IMR-90 (cell line): ENCODE results near the gene TNK2. TPM values are rescaled to one million over a fixed set of nuclear protein-coding genes. Genes with fewer than 3 reads are reported as not detected.

Source experiments
- ATAC-seq: fragments of 200-7000 bp; cut with Tn5 transposase; 2 replicates; pipeline ENCODE4 v1.9.1; 2020; ENCODE audit warnings: low read depth, mild to moderate bottlenecking, moderate library complexity
- BruUV-seq: library from RNA; stranded (reverse); fragments of 400-500 nt; replicated peaks from 2 replicates; lab custom pipeline; 2021; lab: Mats Ljungman, UMichigan
- CTCF ChIA-PET: fragments of 300-600 bp; formaldehyde crosslinking; extraction: SDS; loops from one replicate; lab custom pipeline; 2021; ENCODE audit warnings: antibody characterized with exemption; lab: Yijun Ruan, JAX
- POLR2A ChIA-PET: fragments of 300-600 bp; sonication (Branson Sonifier 250); formaldehyde crosslinking; loops from one replicate; lab custom pipeline; 2022; ENCODE audit warnings: antibody characterized with exemption; ENCODE audit not compliant: unreplicated experiment; lab: Charles Lee
- DNase-seq: peaks from one replicate; pipeline ENCODE4 v3.0.0; 2013
- H2AFZ ChIP-seq: replicated peaks from 2 replicates; pipeline ENCODE3; 2013; ENCODE audit warnings: low read length, mild to moderate bottlenecking; ENCODE audit not compliant: poor library complexity
- H2AK5ac ChIP-seq: 2 replicates; pipeline ENCODE4 v1.6.1; 2013; ENCODE audit warnings: low read depth, low read length, inconsistent platforms
- H2AK9ac ChIP-seq: replicated peaks from 2 replicates; pipeline ENCODE3; 2013; ENCODE audit warnings: mild to moderate bottlenecking, low read depth, low read length, moderate library complexity; ENCODE audit not compliant: poor library complexity
- H2BK120ac ChIP-seq: 2 replicates; pipeline ENCODE4 v1.6.1; 2013; ENCODE audit warnings: low read depth, low read length, inconsistent platforms
- H2BK15ac ChIP-seq: 3 replicates; pipeline ENCODE4 v1.6.1; 2013; ENCODE audit warnings: low read depth, low read length, inconsistent platforms
- H2BK20ac ChIP-seq: 2 replicates; pipeline ENCODE4 v1.6.1; 2013; ENCODE audit warnings: low read depth, mild to moderate bottlenecking, inconsistent platforms, low read length, moderate library complexity
- H2BK5ac ChIP-seq: 2 replicates; pipeline ENCODE4 v1.6.1; 2013; ENCODE audit warnings: mild to moderate bottlenecking, low read depth, low read length, inconsistent platforms; ENCODE audit not compliant: poor library complexity, severe bottlenecking
- H3K14ac ChIP-seq: replicated peaks from 2 replicates; pipeline ENCODE4 v1.6.1; 2013; ENCODE audit warnings: low read depth, low read length, inconsistent platforms
- H3K18ac ChIP-seq: 2 replicates; pipeline ENCODE4 v1.6.1; 2013; ENCODE audit warnings: low read depth, low read length, control low read depth
- H3K23ac ChIP-seq: 2 replicates; pipeline ENCODE4 v1.6.1; 2013; ENCODE audit warnings: low read depth, low read length, inconsistent platforms
- H3K27ac ChIP-seq: 2 replicates; pipeline ENCODE4 v1.5.1; 2013; ENCODE audit warnings: mild to moderate bottlenecking, control low read depth, low read length; ENCODE audit not compliant: insufficient read depth
- H3K27me3 ChIP-seq: 2 replicates; pipeline ENCODE4 v1.6.1; 2013; ENCODE audit warnings: low read length; ENCODE audit not compliant: control insufficient read depth, insufficient read depth
- H3K36me3 ChIP-seq: 2 replicates; pipeline ENCODE4 v1.6.1; 2013; ENCODE audit warnings: low read length, mixed read lengths; ENCODE audit not compliant: control insufficient read depth, insufficient read depth
- H3K4ac ChIP-seq: 2 replicates; pipeline ENCODE4 v1.6.1; 2013; ENCODE audit warnings: low read depth, low read length, inconsistent platforms
- H3K4me1 ChIP-seq: 2 replicates; pipeline ENCODE4 v1.6.1; 2013; ENCODE audit warnings: low read length, mixed read lengths; ENCODE audit not compliant: control insufficient read depth, insufficient read depth
- H3K4me2 ChIP-seq: 2 replicates; pipeline ENCODE4 v1.6.1; 2013; ENCODE audit warnings: low read depth, mild to moderate bottlenecking, control low read depth, low read length, moderate library complexity
- H3K4me3 ChIP-seq: 2 replicates; pipeline ENCODE4 v1.5.1; 2013; ENCODE audit warnings: low read depth, mild to moderate bottlenecking, control low read depth, low read length, moderate library complexity; ENCODE audit not compliant: insufficient read depth
- H3K56ac ChIP-seq: 2 replicates; pipeline ENCODE4 v1.6.1; 2013; ENCODE audit warnings: low read length, inconsistent platforms; ENCODE audit not compliant: insufficient read depth; ENCODE audit errors: extremely low read depth
- H3K79me1 ChIP-seq, 2 experiments: 2 replicates each; pipeline ENCODE4 v1.6.1; 2013; ENCODE audit warnings: low read length in 2 of 2, inconsistent platforms in 1 of 2, low read depth in 1 of 2
- H3K9ac ChIP-seq: 2 replicates; pipeline ENCODE4 v1.6.1; 2013; ENCODE audit warnings: low read depth, low read length, control low read depth
- H3K9me1 ChIP-seq: 2 replicates; pipeline ENCODE4 v1.6.1; 2013; ENCODE audit warnings: low read length, inconsistent platforms; ENCODE audit not compliant: insufficient read depth
- H3K9me3 ChIP-seq: 2 replicates; pipeline ENCODE4 v1.6.1; 2013; ENCODE audit warnings: low read length; ENCODE audit not compliant: control insufficient read depth, insufficient read depth
- H4K20me1 ChIP-seq: 2 replicates; pipeline ENCODE4 v1.6.1; 2013; ENCODE audit warnings: low read length, inconsistent platforms; ENCODE audit not compliant: insufficient read depth
- H4K5ac ChIP-seq: 2 replicates; pipeline ENCODE4 v1.6.1; 2013; ENCODE audit warnings: mild to moderate bottlenecking, low read depth, low read length, control low read depth
- H4K8ac ChIP-seq, 2 experiments: 2 replicates each; pipeline ENCODE4 v1.6.1; 2013; ENCODE audit warnings: low read depth in 2 of 2, low read length in 2 of 2, control low read depth in 1 of 2, inconsistent platforms in 1 of 2
- H4K91ac ChIP-seq: 2 replicates; pipeline ENCODE4 v1.6.1; 2013; ENCODE audit warnings: low read depth, low read length, inconsistent platforms; ENCODE audit not compliant: insufficient read depth
- CEBPB ChIP-seq: IDR thresholded peaks from 2 replicates; pipeline ENCODE4 v1.6.1; 2012; ENCODE audit warnings: low read depth, low read length, improper control_type of control experiment
- CHD1 ChIP-seq: IDR thresholded peaks from 2 replicates; pipeline ENCODE4 v1.6.1; 2012; ENCODE audit warnings: low read depth, low read length, improper control_type of control experiment
- ELK1 ChIP-seq: fragments of 150-350 bp; IDR thresholded peaks from 2 replicates; pipeline ENCODE4 v1.6.1; 2016; ENCODE audit warnings: low read depth, mild to moderate bottlenecking, low read length, moderate library complexity, borderline replicate concordance
- FOS ChIP-seq: fragments of 150-350 bp; IDR thresholded peaks from 2 replicates; pipeline ENCODE4 v1.6.1; 2016; ENCODE audit warnings: low read depth, low read length
- MAFK ChIP-seq: IDR thresholded peaks from 2 replicates; pipeline ENCODE4 v1.6.1; 2012; ENCODE audit warnings: low read depth, low read length, improper control_type of control experiment
- MAZ ChIP-seq: IDR thresholded peaks from 2 replicates; pipeline ENCODE4 v1.6.1; 2012; ENCODE audit warnings: low read depth, mild to moderate bottlenecking, low read length, improper control_type of control experiment, moderate library complexity, borderline replicate concordance
- NFE2L2 ChIP-seq: fragments of 150-350 bp; IDR thresholded peaks from 2 replicates; pipeline ENCODE4 v1.6.1; 2016; ENCODE audit warnings: low read depth, mild to moderate bottlenecking, low read length
- RCOR1 ChIP-seq: IDR thresholded peaks from 2 replicates; pipeline ENCODE4 v1.6.1; 2012; ENCODE audit warnings: mild to moderate bottlenecking, low read length, improper control_type of control experiment; ENCODE audit not compliant: insufficient replicate concordance
- RFX5 ChIP-seq: IDR thresholded peaks from 2 replicates; pipeline ENCODE4 v1.8.0; 2012; ENCODE audit warnings: low read depth, mild to moderate bottlenecking, low read length, moderate library complexity
- USF2 ChIP-seq: fragments of 150-350 bp; IDR thresholded peaks from 2 replicates; pipeline ENCODE4 v1.6.1; 2017; ENCODE audit warnings: mild to moderate bottlenecking, antibody characterized with exemption, low read length, low read depth
- WGBS, 2 experiments: methylation state at CpG; one replicate each; pipeline versions ENCODE4 v1.1.5 to v1.1.7; 2013; ENCODE audit warnings: missing lambda C conversion rate in 2 of 2; ENCODE audit not compliant: insufficient read length in 1 of 2; ENCODE audit errors: extremely low coverage in 2 of 2; 5-methylcytosine and 5-hydroxymethylcytosine counted together
- dilution Hi-C: fragments of 300-500 bp; cut with HindIII; formaldehyde crosslinking; loops from one replicate; pipeline ENCODE4 v1.14.3; 2018; ENCODE audit warnings: low sequenced_read_pairs; ENCODE audit not compliant: unreplicated experiment
- in situ Hi-C: fragments of 300-500 bp; cut with MboI; formaldehyde crosslinking; loops from 3 replicates; pipeline ENCODE4 v1.14.3; 2019; ENCODE audit warnings: low sequenced_read_pairs, inconsistent platforms, mixed read lengths
- intact Hi-C: fragments of 100-400 bp; cut with micrococcal nuclease; formaldehyde crosslinking; loops from 2 replicates; pipeline ENCODE4 v1.10.0; 2022
- polyA plus RNA-seq, 3 experiments: library from polyadenylated mRNA; depleted of rRNA; stranded (reverse); fragments of >200 nt; gene quantifications; 2 replicates each; pipeline ENCODE4 v1.2.3, GENCODE V29; 2012; ENCODE audit warnings: low replicate concordance in 1 of 3
- total RNA-seq: library from RNA; depleted of rRNA; stranded (reverse); fragments of >200 nt; gene quantifications from 2 replicates; pipeline ENCODE4 v1.2.3, GENCODE V29; 2012

Gene TNK2
- total and polyA plus RNA-seq, 2 of the 4 experiments (the other 2 are of a cell fraction) = 2.2 to 13.8 TPM

- TF ChIP-seq RCOR1 (no peak), MAFK (peak; percentile 6; the same call in 1 of the 2 replicates)
These were observed 57.4 kb downstream of the TNK2 start (continued) for GRCh38 chr3:195850857-195851543.

- Histone ChIP-seq H3K27ac (no peak overlapping the region), H3K9ac (no peak overlapping the region), H3K4me2 (no peak overlapping the region), H2AFZ (no peak overlapping the region), H3K9me3 (no peaks in the 10 kb centered on the region), H3K36me3 (no peaks in the 10 kb centered on the region), H3K56ac (no peak overlapping the region), H2BK20ac (no peak overlapping the region), H3K9me1 (peaks cover 2% of the 10 kb centered on the region; the same call in 1 of the 2 replicates), H2AK9ac (no peak overlapping the region), H4K5ac (no peak overlapping the region), H3K14ac (no peak overlapping the region), H3K27me3 (peaks cover 9% of the 10 kb centered on the region; the same call in 1 of the 2 replicates), H4K20me1 (no peaks in the 10 kb centered on the region), H4K91ac (no peak overlapping the region), H2BK5ac (no peak overlapping the region), H3K79me1 (no peaks in the 10 kb centered on the region), H2BK120ac (no peak overlapping the region), H3K4ac (no peak overlapping the region), H3K18ac (no peak overlapping the region), H4K8ac (no peak overlapping the region), H3K4me1 (0 out of 2 replicates have a peak, but pooled peaks cover 2% of the 10 kb centered on the region), H2AK5ac (no peak overlapping the region), H3K4me3 (no peak overlapping the region), H3K23ac (no peak overlapping the region), H2BK15ac (no peak overlapping the region)
- intact Hi-C loops (loop anchor here (5.0 kb wide), 2 partner anchors 143 to 348 kb away; no protein-coding TSS in a partner anchor), dilution Hi-C loops (no loop called here), in situ Hi-C loops (no loop called here)
- 93% methylated on average over 19 of the region's 53 CpGs; no CpG with 5 or more reads in 1 of the 2 experiments for WGBS, 2 experiments
- no peak for TF ChIP-seq MAFK
- TF ChIP-seq USF2 = no peak
- no peak for TF ChIP-seq FOS
- no peak for TF ChIP-seq CHD1
- TF ChIP-seq NFE2L2 = no peak
- TF ChIP-seq RFX5 = no peak
- TF ChIP-seq MAZ = no peak
- no peak for TF ChIP-seq RCOR1
- TF ChIP-seq CEBPB = no peak
- no peak for TF ChIP-seq ELK1
- ChIA-PET CTCF (interaction anchor here (0.6 to 1.7 kb wide), 4 partner anchors 13 to 42 kb away, joined by 3 to 5 read pairs (median 4); no protein-coding TSS in a partner anchor), POLR2A (no interaction called here)
- no TSS peak for BruUV-seq
- DNase-seq (no peak), ATAC-seq (no peak)
These were observed 58.9 kb downstream of the TNK2 start for GRCh38 chr3:195849322-195850074.
